ENCODE data around the gene GAREM1.

- TF ChIP-seq CTCF (IDR thresholded peaks at IDR 0.05) (no peak), POLR2AphosphoS5 (IDR thresholded peaks at IDR 0.05; ENCODE audit: low read depth, low read length) (no peak)
Measured at GRCh38 chr18:32373505-32373904, 97.2 kb downstream of the GAREM1 start.

Data from Panc1 (cell line).